HG02981 (cell line): Measurements from ENCODE around the gene BRSK2.
"Not testable (repeated sequence)": the region's sequence is repeated elsewhere in the genome, so short reads cannot be mapped to it uniquely, and the experiment has no call there.

ENCODE experiments used
- ATAC-seq: cut with Tn5 transposase; IDR thresholded peaks from one replicate; pipeline ENCODE4 v1.9.1; 2021; ENCODE audit warnings: mild to moderate bottlenecking, moderate library complexity; ENCODE audit not compliant: unreplicated experiment

Gene BRSK2

DNA sequence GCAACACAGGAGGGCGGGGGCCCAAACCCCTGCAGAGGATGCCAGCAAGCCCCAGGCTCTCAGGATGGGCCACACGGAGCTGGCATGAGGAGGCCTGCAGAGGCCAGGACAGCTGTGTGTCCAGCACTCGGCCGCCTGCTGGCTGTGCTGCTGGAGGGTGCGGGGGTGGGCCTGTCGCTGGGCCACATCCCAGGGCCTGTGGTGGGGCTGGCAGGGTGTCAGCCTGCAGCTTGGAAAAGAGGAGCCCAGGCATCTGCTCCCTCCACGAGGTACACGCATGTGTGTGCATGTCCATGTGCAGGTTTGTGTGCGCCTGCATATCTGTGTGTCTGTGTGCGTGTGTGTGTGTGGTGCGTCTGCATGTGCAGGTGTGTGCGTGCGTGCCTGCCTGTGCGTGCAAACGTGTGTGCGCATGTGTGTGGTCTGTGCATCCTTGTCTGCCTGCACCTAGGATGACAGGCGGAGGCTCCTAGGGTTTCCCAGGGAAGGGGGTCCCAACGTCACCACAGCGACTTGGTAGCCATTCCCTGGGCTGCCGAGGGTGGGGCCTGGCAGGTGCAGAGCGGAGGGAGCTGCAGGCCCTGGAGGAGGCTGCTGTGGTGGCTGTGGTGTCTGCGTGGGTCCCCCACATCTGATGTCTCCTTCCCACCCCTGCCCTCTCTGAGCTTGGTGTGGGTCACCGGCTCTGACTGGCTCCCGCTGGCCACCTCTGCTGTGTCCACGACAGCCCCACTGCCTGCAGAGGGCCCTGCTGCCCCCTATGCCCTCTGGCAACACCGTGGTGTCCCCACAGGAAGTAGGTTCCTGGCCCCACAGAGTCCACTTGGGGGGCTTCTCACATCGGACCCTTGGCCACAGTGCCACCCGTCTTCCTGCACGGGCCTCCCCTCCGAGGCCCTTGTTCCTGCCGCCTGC lies 17.1 kb downstream of the BRSK2 start:
- no peak for ATAC-seq

DNA sequence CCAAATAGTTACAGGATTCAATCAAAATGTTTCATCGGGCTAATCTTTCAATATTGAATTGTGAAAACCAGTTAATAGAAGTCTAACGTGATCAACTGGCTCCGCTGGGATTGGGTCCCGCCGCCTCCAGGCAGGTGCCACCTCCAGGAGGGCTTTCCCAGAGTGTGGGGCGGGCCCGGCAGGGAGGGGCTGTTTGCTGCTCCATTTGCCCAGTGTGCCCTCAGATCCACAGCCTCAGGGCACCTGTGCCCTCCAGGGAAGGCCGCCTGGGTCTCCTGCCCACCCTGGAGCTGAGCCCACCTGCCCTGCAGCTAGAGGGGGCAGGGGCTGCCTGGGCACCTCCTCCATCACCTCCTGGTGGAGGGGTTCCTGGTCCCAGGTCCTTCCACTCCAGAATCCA lies 17.9 kb downstream of the BRSK2 start:
- ATAC-seq = no peak

DNA sequence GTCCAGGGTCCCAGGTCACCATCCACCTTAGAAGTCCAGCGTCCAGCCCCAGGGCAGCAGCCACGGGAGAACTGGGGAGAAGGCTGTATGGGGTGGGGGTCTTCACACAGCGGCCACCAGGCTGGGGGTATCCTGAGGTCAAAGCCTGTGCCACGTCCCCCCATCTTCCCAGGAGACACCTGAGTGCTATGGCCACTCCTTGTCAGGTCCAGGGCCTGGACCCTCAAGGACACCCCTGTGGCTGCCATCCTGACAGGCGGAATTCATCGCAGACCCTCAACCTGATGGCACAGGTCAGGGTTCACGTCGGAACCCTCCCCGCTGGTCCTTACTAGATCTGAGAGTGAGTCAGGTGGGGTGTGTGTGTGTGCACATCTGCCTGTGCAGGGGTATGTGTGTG lies 18.6 kb downstream of the BRSK2 start:
- no peak for ATAC-seq

DNA sequence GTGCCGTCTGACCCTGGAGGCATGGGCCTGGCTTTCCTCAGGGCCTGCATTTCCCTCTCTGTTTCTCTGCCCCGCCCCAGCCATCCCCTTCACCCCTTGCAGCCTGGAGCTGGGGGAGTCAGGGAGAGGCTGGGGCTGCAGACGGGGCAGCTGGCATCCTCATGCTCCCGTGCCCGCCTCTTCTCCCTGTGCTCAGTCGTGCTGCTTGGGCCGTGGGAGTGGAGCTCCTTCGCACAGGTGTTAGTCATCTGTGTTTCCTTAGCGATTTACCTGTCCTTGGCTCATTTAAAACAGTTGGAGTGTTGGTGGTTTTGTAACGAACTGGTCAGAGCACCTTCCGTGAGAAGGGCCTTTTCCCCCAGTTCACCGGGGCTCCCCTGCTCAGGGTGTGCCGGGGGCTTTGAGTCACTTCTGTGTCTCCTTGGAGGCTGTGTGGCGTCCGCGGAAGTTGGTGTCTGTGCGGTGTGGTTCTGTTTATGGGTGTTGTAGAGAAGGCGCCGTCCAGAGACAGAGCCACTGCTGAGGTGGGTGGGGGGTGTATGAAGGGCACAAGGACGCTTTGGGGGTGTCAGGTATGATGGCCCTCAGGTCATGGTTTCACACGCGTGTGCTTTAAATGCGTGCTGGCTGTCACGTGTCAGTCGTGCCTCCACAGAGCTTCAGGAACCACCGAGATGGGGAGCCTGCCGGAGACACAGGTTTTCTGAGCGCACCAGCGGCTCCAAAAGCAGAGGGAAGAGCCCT lies 19.5 kb downstream of the BRSK2 start:
- no peak for ATAC-seq

DNA sequence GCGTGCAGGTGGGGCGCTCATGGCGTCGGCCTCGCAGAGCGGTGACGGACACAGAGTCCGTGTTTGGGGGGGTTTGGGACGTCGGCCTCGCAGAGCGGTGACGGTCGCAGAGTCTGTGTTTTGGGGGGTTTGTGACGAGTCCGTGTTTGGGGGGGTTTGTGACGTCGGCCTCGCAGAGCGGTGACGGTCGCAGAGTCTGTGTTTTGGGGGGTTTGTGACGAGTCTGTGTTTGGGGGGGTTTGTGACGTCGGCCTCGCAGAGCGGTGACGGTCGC lies 20.1 kb downstream of the BRSK2 start:
- not testable (repeated sequence) for ATAC-seq

DNA sequence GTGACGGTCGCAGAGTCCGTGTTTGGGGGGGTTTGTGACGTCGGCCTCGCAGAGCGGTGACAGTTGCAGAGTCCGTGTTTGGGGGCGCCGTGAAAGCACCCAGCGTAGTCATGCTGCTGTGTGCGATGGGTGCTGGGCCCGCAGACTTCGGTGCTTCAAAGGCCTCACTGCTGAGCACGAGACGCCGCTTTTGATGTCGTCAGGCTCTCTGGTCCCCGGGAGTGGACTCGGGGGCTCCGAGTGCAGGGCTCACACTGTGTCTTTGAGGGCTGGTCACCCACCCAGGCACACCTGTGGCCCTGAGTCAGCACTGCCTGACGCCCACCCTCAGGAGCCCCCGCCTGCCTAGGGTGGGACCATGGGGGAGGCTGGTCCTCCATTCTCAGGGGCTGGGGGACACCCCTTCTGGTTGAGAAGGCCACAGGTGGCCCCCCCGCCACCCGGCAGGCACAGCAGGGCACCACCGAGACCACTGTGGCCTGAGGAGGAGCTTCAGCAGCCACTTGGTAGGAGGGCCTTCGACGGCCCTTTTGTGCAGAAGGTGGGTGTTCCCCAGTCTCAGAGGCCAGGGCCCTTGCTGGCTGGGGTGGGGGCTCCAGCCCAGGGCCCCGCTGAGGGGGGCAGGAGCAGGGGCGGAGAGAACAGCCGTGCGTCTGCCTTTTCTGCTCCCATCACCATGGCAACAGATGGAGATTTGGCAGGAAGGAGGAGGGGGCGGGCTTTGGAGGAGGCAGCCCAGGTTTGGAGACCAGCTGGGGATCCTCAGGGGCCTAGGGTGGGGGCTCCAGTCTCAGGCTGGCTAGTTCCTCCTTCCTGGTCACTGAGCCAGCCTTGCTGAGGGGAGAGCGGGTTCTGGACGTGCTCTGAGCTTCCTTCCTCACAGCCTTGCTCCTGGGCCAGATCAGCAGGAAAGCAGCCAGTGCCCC lies 20.9 kb downstream of the BRSK2 start:
- ATAC-seq = no peak

DNA sequence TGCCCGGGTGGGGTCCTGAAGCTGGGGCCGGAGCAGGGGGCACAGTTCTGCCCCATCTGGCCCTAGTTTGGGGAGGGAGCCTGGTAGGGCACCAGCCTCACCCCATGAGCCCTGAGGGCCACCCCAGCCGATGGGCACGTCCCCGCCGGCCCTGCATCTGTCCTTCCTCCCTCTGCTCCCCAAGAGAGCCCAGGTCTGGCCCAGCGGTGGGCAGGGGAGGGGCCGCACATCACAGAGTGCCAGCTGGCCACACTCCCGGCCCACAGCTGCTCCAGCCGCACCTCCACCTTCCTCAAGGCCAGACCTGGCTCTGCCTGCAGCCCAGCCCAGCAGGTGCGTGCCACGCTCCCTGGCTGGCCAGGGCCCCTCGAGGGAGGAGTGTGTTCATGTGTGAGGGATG lies 21.6 kb downstream of the BRSK2 start:
- no peak for ATAC-seq

DNA sequence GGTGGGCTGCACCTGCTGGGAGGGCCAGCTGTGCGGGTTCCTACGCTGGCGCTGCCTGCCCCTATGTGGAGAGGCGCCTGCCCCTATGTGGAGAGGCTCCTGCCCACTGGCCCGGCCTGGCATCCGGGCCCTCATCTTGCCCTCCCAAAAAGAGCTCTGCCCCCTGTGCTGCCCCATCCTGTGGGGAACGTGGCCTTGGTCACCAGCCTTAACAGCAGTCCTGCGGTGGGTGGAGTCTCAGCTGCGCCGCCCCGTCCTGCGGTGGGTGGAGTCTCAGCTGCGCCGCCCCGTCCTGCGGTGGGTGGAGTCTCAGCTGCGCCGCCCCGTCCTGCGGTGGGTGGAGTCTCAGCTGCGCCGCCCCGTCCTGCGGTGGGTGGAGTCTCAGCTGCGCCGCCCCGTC lies 22.0 kb downstream of the BRSK2 start:
- not testable (repeated sequence) for ATAC-seq

DNA sequence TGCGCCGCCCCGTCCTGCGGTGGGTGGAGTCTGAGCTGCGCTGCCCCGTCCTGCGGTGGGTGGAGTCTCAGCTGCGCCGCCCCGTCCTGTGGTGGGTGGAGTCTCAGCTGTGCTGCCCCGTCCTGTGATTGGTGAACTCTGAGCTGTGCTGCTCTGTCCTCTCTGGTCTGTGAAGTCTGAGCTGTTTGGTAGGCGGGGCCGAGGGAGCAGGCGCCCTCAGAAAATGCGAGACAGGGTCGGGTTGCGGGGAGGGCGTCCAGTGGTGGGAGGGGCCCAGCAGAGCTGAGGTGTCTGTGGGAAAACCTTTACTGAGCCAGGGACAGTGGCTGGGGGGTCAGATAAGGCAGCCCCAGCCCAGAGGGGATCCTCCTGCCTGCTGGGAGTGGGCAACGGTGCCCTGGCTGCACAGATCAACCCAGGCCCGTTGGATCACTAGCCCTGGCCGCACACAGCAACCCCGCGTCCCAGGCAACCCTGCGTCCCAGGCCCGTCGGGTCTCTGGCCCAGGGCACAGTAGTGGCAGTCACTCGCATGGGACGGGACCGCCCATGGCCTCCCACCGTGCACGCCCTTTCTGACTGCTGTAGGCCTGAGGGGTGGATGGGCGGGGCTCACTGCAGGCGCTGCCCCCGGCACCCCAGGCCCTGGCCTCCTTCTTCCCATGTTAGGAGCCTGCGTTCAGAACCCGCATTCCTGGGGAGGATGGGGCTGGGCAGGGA lies 22.8 kb downstream of the BRSK2 start:
- no peak for ATAC-seq

DNA sequence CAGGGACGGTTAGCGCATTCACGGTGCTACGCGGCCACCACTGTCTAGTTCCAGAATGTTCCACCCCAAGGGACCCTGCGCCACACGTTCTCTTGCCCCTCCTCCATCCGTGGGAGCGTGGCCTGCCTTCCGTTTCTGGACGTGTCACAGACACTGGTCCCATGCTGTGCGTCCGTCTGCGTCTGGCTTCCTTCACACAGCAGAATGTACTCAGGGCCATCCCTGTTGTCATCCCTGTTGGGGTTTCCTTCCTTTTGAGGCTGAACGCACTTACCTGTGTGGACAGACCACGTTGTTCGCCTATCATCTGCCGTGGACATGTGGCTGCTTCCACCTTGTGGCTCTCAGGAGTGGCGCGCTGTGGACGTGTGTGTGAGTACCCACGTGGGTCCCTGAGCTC lies 24.9 kb downstream of the BRSK2 start:
- ATAC-seq = no peak

DNA sequence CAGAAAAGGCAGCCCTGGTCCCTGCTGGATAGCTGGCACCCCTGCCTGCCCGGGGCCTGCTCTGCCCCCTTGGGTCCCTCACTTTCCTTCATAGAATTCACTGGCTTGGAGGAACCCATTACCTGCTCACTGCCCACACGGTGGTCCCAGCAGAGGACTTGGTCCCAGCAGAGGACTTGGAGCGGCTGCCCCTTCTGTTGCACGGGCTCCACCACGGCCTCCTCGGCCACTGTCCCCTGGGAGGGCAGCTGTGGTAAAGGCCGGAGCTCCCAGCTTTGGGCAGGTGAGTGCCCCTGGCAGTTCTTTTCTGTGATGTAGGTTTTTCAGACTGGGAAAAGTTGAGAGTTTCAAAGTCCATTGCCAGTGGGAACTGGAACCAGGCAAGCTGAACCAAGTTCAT lies 25.9 kb downstream of the BRSK2 start:
- ATAC-seq = no peak

DNA sequence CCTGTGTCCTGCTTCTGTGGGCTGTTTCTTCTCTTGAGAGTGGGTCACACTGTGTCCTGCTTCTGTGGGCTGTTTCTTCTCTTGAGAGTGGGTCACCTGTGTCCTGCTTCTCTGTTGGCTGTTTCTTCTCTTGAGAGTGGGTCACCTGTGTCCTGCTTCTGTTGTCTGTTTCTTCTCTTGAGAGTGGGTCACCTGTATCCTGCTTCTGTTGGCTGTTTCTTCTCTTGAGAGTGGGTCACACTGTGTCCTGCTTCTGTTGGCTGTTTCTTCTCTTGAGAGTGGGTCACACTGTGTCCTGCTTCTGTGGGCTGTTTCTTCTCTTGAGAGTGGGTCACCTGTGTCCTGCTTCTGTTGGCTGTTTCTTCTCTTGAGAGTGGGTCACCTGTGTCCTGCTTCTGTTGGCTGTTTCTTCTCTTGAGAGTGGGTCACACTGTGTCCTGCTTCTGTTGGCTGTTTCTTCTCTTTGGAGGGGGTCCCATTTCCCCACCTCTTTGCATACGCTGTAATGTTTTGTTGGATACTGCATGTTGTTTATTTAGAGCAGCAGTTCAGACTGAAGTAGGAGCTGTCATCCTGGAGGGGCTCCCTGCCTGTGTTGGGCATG lies 28.6 kb downstream of the BRSK2 start:
- not testable (repeated sequence) for ATAC-seq

DNA sequence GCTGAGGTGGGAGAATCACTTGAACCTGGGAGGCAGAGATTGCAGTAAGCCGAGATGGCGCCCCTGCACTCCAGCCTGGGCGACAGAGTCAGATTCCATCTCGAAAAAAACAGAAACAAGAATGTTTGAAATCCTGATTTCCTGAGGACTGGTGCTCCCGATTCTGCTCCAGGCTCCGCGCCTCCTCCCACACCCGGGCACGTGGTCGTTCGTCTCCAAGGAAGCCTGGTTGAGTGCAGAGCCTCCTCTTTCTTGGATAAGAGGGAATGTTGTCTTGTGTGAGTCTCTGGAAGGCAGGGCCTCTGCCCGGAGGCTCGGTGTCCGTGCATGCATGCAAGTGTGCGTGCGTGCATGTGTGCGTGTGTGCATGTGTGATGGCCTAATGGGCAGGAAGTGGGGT lies 30.1 kb downstream of the BRSK2 start:
- ATAC-seq = no peak

DNA sequence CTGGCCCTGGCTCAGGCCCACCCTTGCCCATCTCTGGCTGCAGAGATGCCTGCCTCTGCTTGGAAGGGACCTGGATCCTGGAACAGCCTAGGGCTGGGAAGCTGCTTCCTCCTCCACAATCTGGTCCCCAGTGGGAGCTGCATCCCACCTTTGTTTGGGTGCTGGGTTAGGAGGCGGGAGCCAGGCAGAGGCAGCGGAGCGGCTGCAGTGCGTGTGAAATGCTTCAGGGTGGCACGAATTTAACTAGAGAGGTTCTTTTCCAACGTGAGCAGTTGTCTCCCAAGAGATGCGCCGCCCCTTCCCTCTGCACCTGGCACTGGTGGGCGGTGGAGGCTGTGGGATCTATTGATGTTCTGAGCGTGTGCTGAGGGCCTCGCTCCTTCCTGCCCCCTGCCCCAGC lies 31.6 kb downstream of the BRSK2 start:
- no peak for ATAC-seq

DNA sequence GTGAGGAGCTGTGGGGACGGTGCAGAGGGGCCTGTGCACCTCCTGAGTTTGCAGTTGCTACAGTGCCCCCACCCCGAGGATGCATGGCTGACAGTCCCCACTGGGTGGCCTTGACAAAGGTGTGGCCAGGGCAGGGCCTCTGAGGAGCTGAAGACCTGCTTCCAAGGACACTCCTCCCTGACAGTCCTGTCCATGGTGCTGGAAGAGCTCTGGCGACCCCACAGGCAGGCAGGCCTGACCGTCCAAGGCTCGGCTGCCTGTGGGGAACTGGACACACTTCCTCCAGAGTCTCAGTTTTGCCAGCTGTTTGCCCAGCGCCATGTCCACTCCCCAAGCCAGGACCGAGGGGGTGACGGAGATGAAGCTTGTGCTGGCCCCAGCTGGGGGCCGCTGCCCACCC lies 32.7 kb downstream of the BRSK2 start:
- ATAC-seq = no peak

DNA sequence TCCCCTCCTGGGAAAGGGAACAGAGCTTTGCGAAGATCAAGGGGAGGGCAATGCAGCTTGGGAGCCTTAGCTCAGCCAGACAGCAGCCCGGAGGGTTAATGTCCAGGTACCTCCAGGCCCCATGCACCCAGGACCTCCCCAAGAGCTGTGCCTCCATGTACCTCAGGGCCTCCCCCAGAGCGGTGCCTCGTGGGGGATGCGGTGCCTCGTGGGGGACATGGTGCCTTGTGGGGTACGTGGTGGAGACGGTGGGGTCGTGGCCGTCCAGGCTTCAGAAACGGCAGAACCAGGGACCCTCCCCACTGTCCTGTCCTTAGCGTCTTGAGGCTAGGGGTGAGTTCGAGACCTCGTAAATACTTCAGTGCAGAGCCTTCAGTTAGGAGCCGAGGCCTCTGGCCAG lies 33.2 kb downstream of the BRSK2 start:
- no peak for ATAC-seq

DNA sequence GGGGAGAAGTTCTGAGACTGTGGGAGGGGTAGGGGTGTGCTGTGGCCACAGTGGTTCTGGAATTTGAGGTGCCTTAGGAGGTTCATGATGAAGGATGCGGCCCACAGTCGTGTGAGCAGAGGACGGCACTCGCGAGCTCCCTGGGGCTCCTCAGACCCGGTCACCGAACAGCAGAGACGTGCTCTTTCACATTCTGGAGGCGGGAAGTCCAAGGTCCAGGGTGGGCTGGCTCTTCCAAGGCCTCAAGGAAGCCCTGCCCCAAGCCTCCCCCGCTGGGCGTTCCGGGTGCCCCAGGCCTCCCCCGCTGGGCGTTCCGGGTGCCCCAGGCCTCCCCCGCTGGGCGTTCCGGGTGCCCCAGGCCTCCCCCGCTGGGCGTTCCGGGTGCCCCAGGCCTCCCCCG lies 33.7 kb downstream of the BRSK2 start:
- not testable (repeated sequence) for ATAC-seq

DNA sequence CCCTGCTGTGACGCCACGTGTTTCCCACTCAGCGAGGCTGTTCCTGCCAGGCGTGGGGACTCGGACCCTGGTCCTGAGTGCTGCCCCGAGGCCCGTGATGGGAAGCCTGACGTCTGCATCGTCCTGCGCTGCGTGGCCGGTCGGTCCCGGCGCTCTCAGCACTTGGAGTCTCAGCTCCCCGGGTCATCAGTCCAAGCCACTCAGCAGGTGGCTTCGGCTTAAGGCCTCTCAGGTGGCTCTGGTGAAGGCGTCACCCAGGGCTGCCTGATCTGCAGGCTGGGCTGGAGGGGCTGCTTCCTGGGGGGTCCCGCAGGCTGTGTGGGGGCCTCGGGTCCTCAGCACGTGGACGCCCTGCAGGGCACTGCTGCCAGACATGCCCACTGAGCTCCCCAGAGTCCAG lies 35.3 kb downstream of the BRSK2 start:
- ATAC-seq = no peak

DNA sequence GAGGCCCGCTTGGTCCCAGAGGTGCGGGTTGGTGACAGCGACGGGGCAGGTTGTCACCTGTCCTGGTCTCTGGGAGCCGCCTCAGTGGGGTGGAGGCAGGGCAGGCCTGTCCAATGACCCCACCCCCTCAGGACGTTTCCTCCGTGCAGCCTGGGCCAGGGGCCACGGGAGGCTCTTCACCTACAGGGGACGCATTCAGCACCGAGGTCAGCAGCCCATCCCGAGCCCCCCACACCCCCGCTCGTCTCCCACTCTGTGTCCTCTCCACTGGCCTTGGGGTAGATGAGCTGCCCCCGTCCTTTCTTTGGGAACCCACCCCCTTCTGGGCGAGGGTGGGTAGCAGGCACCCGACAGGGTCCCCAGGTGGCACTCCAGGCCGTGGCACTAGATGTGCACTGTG lies 35.7 kb downstream of the BRSK2 start:
- ATAC-seq = no peak

DNA sequence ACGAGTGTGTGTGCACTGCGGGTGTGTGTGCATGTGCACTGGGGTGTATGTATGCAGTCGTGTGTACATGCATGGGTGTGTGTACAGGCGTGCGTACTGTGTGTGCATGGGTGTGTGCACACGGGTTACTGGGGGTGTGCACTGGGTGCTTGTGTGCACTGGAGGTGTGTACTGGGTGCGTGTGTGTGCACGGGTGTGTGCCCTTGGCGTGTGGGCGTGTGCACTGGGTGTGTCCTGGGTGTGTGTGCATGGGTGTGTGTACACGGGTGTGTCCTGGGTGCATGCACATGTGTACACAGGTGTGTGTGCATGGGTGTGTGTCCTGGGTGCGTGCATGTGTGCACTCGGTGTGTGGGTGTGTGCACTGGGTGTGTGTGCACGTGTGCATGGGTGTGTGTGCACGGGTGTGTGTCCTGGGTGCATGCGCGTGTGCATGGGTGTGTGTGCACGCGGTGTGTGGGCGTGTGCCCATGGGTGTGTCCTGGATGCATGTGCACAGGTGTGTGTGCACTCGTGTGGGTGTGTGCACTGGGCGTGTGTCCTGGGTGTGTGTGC lies 39.1 kb downstream of the BRSK2 start:
- ATAC-seq = no peak
